ENCODE measurements around the gene SMS.

The SMS gene

DNA sequence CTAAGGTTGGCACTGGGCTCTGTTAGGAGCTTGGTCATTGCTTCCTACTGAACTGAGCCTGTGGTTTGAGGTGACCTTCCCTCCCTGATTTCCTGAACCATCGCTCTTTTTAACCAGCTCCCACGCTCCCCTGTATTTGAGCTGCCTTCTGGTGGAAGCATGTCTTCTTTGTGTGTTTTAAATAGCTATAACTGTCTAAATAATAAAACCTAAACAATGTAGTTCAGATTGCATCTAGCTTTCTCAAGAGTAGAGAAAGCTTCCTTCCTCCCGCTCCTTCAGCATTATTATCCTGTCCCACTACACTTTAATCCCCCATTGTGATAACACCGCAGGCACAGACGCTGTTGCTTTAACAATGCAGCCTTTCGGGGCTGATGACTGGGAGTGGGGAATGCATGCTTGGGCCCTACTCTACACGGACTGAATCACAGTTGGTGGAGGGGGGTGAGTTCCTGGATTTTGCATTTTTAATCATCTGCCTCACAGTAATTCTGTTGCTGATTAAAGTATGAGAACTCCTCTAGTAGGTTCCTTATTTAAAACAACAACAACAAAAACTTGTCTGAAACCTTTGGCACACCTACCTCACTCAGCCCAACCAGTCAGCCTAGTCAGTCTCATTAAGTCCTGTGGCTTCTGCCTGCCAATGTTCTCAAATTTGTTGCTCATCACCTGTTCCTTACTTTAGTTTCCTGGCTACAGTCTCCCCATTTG lies 6.6 kb downstream of the SMS start:
- no peak overlapping the region for H3K4me2 ChIP-seq (ENCODE audit: low read depth, low read length, poor library complexity, severe bottlenecking)
- TF ChIP-seq EZH2phosphoT487 (conservative IDR thresholded peaks at IDR 0.05; ENCODE audit: low read length), result no peak
- TF ChIP-seq, protein P1, sequence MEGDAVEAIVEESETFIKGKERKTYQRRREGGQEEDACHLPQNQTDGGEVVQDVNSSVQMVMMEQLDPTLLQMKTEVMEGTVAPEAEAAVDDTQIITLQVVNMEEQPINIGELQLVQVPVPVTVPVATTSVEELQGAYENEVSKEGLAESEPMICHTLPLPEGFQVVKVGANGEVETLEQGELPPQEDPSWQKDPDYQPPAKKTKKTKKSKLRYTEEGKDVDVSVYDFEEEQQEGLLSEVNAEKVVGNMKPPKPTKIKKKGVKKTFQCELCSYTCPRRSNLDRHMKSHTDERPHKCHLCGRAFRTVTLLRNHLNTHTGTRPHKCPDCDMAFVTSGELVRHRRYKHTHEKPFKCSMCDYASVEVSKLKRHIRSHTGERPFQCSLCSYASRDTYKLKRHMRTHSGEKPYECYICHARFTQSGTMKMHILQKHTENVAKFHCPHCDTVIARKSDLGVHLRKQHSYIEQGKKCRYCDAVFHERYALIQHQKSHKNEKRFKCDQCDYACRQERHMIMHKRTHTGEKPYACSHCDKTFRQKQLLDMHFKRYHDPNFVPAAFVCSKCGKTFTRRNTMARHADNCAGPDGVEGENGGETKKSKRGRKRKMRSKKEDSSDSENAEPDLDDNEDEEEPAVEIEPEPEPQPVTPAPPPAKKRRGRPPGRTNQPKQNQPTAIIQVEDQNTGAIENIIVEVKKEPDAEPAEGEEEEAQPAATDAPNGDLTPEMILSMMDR (IDR thresholded peaks at IDR 0.05; ENCODE audit: insufficient read depth, low read length, poor library complexity, severe bottlenecking), result no peak
- no peaks in the 10 kb centered on the region for H4K20me1 ChIP-seq (ENCODE audit: low read depth, low read length)
- H3K27me3 ChIP-seq (ENCODE audit: low read length), result no peaks in the 10 kb centered on the region
- H3K9me2 ChIP-seq (replicated peaks; ENCODE audit: insufficient read depth, low read length), result no peaks in the 10 kb centered on the region
- no peaks in the 10 kb centered on the region for H3K9me3 ChIP-seq (ENCODE audit: insufficient read depth, low read length)
- H3K79me2 ChIP-seq (ENCODE audit: insufficient read depth, low read length), result peaks cover 84% of the 10 kb centered on the region
- H3K4me3 ChIP-seq (ENCODE audit: insufficient read depth, low read length, poor library complexity, severe bottlenecking), result no peak overlapping the region
- H3K9ac ChIP-seq (ENCODE audit: low read length), result no peak overlapping the region
- no peak overlapping the region for H3K27ac ChIP-seq (ENCODE audit: low read depth, low read length)
- H3K36me3 ChIP-seq (ENCODE audit: low read length), result no peaks in the 10 kb centered on the region
- no peaks in the 10 kb centered on the region for H3F3A ChIP-seq (ENCODE audit: insufficient read depth)
- no peak overlapping the region for H2AFZ ChIP-seq (ENCODE audit: low read depth, low read length, severe bottlenecking)

DNA sequence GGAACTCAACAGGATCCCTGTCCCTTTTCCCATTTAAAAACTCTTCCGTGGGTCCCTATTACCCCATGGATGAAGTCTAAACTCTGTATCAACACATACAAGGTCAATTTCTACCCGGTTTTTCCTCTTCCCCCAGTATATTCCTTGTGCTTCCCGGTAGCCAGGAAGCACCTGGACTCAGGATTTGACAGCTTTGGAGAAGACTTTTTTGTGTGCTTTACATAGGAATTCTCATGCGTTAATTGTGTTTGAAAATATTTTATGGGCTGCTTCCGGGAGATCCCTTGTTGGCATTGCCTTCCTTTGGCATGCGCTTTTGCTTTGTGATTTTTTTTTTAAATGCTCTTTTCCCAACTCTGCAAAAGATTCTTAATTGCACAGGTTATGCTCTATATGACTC lies 7.2 kb downstream of the SMS start:
- H3K36me3 ChIP-seq (ENCODE audit: low read length), result no peaks in the 10 kb centered on the region
- no peaks in the 10 kb centered on the region for H3K9me2 ChIP-seq (replicated peaks; ENCODE audit: insufficient read depth, low read length)
- H3K79me2 ChIP-seq (ENCODE audit: insufficient read depth, low read length), result peaks cover 84% of the 10 kb centered on the region
- no peak overlapping the region for H3K4me3 ChIP-seq (ENCODE audit: insufficient read depth, low read length, poor library complexity, severe bottlenecking)
- no peak overlapping the region for H2AFZ ChIP-seq (ENCODE audit: low read depth, low read length, severe bottlenecking)
- H4K20me1 ChIP-seq (ENCODE audit: low read depth, low read length), result no peaks in the 10 kb centered on the region
- H3K27ac ChIP-seq (ENCODE audit: low read depth, low read length), result no peak overlapping the region
- no peaks in the 10 kb centered on the region for H3K9me3 ChIP-seq (ENCODE audit: insufficient read depth, low read length)
- no peaks in the 10 kb centered on the region for H3F3A ChIP-seq (ENCODE audit: insufficient read depth)
- H3K4me2 ChIP-seq (ENCODE audit: low read depth, low read length, poor library complexity, severe bottlenecking), result no peak overlapping the region
- H3K27me3 ChIP-seq (ENCODE audit: low read length), result no peaks in the 10 kb centered on the region
- H3K9ac ChIP-seq (ENCODE audit: low read length), result no peak overlapping the region
- TF ChIP-seq, protein P1 (IDR thresholded peaks at IDR 0.05; ENCODE audit: insufficient read depth, low read length, poor library complexity, severe bottlenecking), result no peak
- TF ChIP-seq EZH2phosphoT487 (conservative IDR thresholded peaks at IDR 0.05; ENCODE audit: low read length), result no peak

DNA sequence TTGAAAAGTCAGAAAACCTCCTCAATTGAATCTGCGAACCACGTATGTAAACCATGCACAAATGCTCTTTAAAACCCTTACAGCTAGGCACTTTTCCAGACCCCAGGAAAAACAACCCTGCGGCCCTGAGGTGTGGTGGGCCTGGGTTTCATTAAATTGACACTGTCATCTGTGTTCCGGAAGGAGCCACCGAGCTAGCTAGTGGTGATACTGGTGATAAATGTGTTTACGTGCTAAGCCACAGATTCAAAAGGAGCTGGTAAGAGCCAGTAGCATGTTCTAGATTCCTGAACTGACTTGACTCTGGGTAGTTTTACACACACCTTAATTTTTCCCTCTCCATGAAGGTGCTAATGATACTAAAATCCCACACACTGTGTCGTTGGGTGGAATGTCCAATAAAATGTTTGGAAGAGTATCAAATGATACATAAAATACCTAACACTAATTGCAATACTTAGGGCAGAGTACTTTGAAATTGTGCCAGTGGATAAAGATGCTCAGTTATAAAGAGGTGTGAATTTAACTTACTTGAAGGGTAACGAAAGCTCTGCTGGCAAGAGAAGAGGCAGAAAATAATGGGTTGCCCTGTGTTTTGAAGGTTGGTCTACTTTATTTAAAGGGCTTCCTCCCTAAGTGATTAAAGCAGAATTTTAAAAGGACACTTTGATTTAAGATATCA lies 8.5 kb downstream of the SMS start:
- Histone ChIP-seq H2AFZ (ENCODE audit: low read depth, low read length, severe bottlenecking) (no peak overlapping the region), H3K4me3 (ENCODE audit: insufficient read depth, low read length, poor library complexity, severe bottlenecking) (no peak overlapping the region), H3K9me2 (replicated peaks; ENCODE audit: insufficient read depth, low read length) (no peaks in the 10 kb centered on the region), H3K4me2 (ENCODE audit: low read depth, low read length, poor library complexity, severe bottlenecking) (no peak overlapping the region), H3K36me3 (ENCODE audit: low read length) (no peaks in the 10 kb centered on the region), H3K9ac (ENCODE audit: low read length) (no peak overlapping the region), H3K9me3 (ENCODE audit: insufficient read depth, low read length) (no peaks in the 10 kb centered on the region), H3K27ac (ENCODE audit: low read depth, low read length) (no peak overlapping the region), H3F3A (ENCODE audit: insufficient read depth) (no peaks in the 10 kb centered on the region), H3K79me2 (ENCODE audit: insufficient read depth, low read length) (peaks cover 84% of the 10 kb centered on the region), H3K27me3 (ENCODE audit: low read length) (no peaks in the 10 kb centered on the region), H4K20me1 (ENCODE audit: low read depth, low read length) (no peaks in the 10 kb centered on the region)
- TF ChIP-seq, protein P1 (IDR thresholded peaks at IDR 0.05; ENCODE audit: insufficient read depth, low read length, poor library complexity, severe bottlenecking), result no peak
- TF ChIP-seq EZH2phosphoT487 (conservative IDR thresholded peaks at IDR 0.05; ENCODE audit: low read length), result no peak
